Chondrocyte (in vitro differentiated cells): ENCODE data around the gene KRT84. TPM values are rescaled to one million over a fixed set of nuclear protein-coding genes. Genes with fewer than 3 reads are reported as not detected.

Experiments used
- DNase-seq: peaks from one replicate; pipeline ENCODE4 v3.0.0; 2021; ENCODE audit warnings: mixed read lengths, low spot score
- H3K27ac Mint-ChIP-seq: one replicate; pipeline ENCODE4 v1.8.0; 2021; ENCODE audit warnings: mild to moderate bottlenecking, moderate library complexity, mixed read lengths; ENCODE audit not compliant: unreplicated experiment
- H3K27me3 Mint-ChIP-seq: 2 replicates; pipeline ENCODE4 v1.8.0; 2021; ENCODE audit warnings: low read depth, mixed read lengths
- H3K36me3 Mint-ChIP-seq: 2 replicates; pipeline ENCODE4 v1.8.0; 2021; ENCODE audit warnings: low read depth, mixed read lengths
- H3K4me1 Mint-ChIP-seq: 2 replicates; pipeline ENCODE4 v1.8.0; 2021; ENCODE audit warnings: low read depth, mild to moderate bottlenecking, mixed read lengths
- H3K4me3 Mint-ChIP-seq: one replicate; pipeline ENCODE4 v1.8.0; 2021; ENCODE audit warnings: mild to moderate bottlenecking, moderate library complexity, mixed read lengths; ENCODE audit not compliant: unreplicated experiment
- H3K9me3 Mint-ChIP-seq: 2 replicates; pipeline ENCODE4 v1.8.0; 2021; ENCODE audit warnings: low read depth, mixed read lengths
- CTCF ChIP-seq: fragments of 200-600 bp; sonication (generic); IDR thresholded peaks from 2 replicates; pipeline ENCODE4 v1.5.0; 2021; ENCODE audit warnings: antibody characterized with exemption, mild to moderate bottlenecking, moderate library complexity
- total RNA-seq: library from RNA; stranded (reverse); gene quantifications from 3 replicates; pipeline ENCODE4 v1.2.1, GENCODE V29; 2021

Gene KRT84
- total RNA-seq, 1 donor from 2014 or later, result not detected

GRCh38 chr12:52402873-52403540, 17.6 kb upstream of the KRT84 start:
- Mint-ChIP-seq H3K4me1 (no peaks in the 10 kb centered on the region), H3K4me3 (no peak overlapping the region), H3K27ac (no peak overlapping the region), H3K36me3 (no peaks in the 10 kb centered on the region), H3K9me3 (no peaks in the 10 kb centered on the region), H3K27me3 (peaks cover 27% of the 10 kb centered on the region)
- no peak for DNase-seq
- no peak for TF ChIP-seq CTCF

GRCh38 chr12:52402377-52402776, 16.9 kb upstream of the KRT84 start:
- no peaks in the 10 kb centered on the region for H3K4me1 Mint-ChIP-seq
- no peak overlapping the region for H3K4me3 Mint-ChIP-seq
- H3K9me3 Mint-ChIP-seq, result no peaks in the 10 kb centered on the region
- H3K27ac Mint-ChIP-seq, result no peak overlapping the region
- no peak for DNase-seq
- TF ChIP-seq CTCF, result no peak
- H3K27me3 Mint-ChIP-seq, result peaks cover 29% of the 10 kb centered on the region
- no peaks in the 10 kb centered on the region for H3K36me3 Mint-ChIP-seq

- no peak overlapping the region for H3K27ac Mint-ChIP-seq
- H3K4me1 Mint-ChIP-seq, result no peaks in the 10 kb centered on the region
- no peaks in the 10 kb centered on the region for H3K36me3 Mint-ChIP-seq
- H3K9me3 Mint-ChIP-seq, result no peaks in the 10 kb centered on the region
- DNase-seq, result no peak
- no peak for TF ChIP-seq CTCF
- no peak overlapping the region for H3K4me3 Mint-ChIP-seq
- H3K27me3 Mint-ChIP-seq, result peaks cover 33% of the 10 kb centered on the region
These were observed 16.5 kb upstream of the KRT84 start for GRCh38 chr12:52401926-52402325.

- Mint-ChIP-seq H3K9me3 (no peaks in the 10 kb centered on the region), H3K27me3 (peaks cover 36% of the 10 kb centered on the region), H3K27ac (no peak overlapping the region), H3K4me3 (no peak overlapping the region), H3K4me1 (no peaks in the 10 kb centered on the region), H3K36me3 (no peaks in the 10 kb centered on the region)
- TF ChIP-seq CTCF, result no peak
- DNase-seq, result no peak
These were observed 16.1 kb upstream of the KRT84 start for GRCh38 chr12:52401526-52401925.

- peaks cover 42% of the 10 kb centered on the region for H3K27me3 Mint-ChIP-seq
- H3K36me3 Mint-ChIP-seq, result no peaks in the 10 kb centered on the region
- no peak overlapping the region for H3K27ac Mint-ChIP-seq
- H3K9me3 Mint-ChIP-seq, result no peaks in the 10 kb centered on the region
- H3K4me3 Mint-ChIP-seq, result no peak overlapping the region
- no peaks in the 10 kb centered on the region for H3K4me1 Mint-ChIP-seq
- DNase-seq, result no peak
- no peak for TF ChIP-seq CTCF
These were observed 15.5 kb upstream of the KRT84 start for GRCh38 chr12:52400906-52401305.
